GM23338 (cell line): ENCODE data around the gene XPO6. TPM values are rescaled to one million over a fixed set of nuclear protein-coding genes. Genes with fewer than 3 reads are reported as not detected.

Experiments
- ATAC-seq: fragments of 200-7000 bp; cut with Tn5 transposase; 3 replicates; pipeline ENCODE4 v1.9.1; 2020
- DNase-seq: peaks from one replicate; pipeline ENCODE4 v3.0.0-alpha.2; 2015; ENCODE audit warnings: low spot score
- H2AFZ ChIP-seq: fragments of 200-600 bp; sonication (generic); 2 replicates; pipeline ENCODE4 v1.8.0; 2016; ENCODE audit warnings: antibody characterized with exemption, mild to moderate bottlenecking, moderate library complexity
- H3F3A ChIP-seq: fragments of 200-600 bp; sonication (generic); replicated peaks from 2 replicates; pipeline ENCODE4 v1.8.0; 2017; ENCODE audit warnings: antibody characterized with exemption, mixed run types, low read depth
- H3K27ac ChIP-seq: fragments of 200-600 bp; sonication (generic); 2 replicates; pipeline ENCODE4 v1.6.1; 2016; ENCODE audit warnings: low read depth
- H3K27me3 ChIP-seq: fragments of 200-600 bp; sonication (generic); 2 replicates; pipeline ENCODE4 v1.8.0; 2016; ENCODE audit warnings: mild to moderate bottlenecking, mixed run types, moderate library complexity; ENCODE audit not compliant: insufficient read depth
- H3K36me3 ChIP-seq: fragments of 200-600 bp; sonication (generic); 2 replicates; pipeline ENCODE4 v1.8.0; 2016; ENCODE audit warnings: mild to moderate bottlenecking; ENCODE audit not compliant: insufficient read depth
- H3K4me1 ChIP-seq: fragments of 200-600 bp; sonication (generic); 2 replicates; pipeline ENCODE4 v1.8.0; 2016; ENCODE audit warnings: mild to moderate bottlenecking, moderate library complexity; ENCODE audit not compliant: insufficient read depth
- H3K4me2 ChIP-seq: fragments of 200-600 bp; sonication (generic); 2 replicates; pipeline ENCODE4 v1.7.1; 2017; ENCODE audit warnings: mixed run types
- H3K4me3 ChIP-seq: fragments of 200-600 bp; sonication (generic); 2 replicates; pipeline ENCODE4 v1.6.1; 2016; ENCODE audit warnings: mixed run types
- H3K79me2 ChIP-seq: fragments of 200-600 bp; sonication (generic); replicated peaks from 2 replicates; pipeline ENCODE4 v1.8.0; 2017; ENCODE audit warnings: mild to moderate bottlenecking; ENCODE audit not compliant: insufficient read depth
- H3K9me2 ChIP-seq: fragments of 200-600 bp; sonication (generic); 2 replicates; pipeline ENCODE4 v1.8.0; 2017; ENCODE audit not compliant: insufficient read depth
- H4K20me1 ChIP-seq: fragments of 200-600 bp; sonication (generic); replicated peaks from 2 replicates; pipeline ENCODE4 v1.8.0; 2017; ENCODE audit warnings: mild to moderate bottlenecking; ENCODE audit not compliant: insufficient read depth
- H3K27ac Mint-ChIP-seq: 2 replicates; pipeline ENCODE4 v1.8.0; 2020; ENCODE audit warnings: inconsistent platforms, mild to moderate bottlenecking, moderate library complexity, mixed read lengths
- H3K27me3 Mint-ChIP-seq: 3 replicates; pipeline ENCODE4 v1.8.0; 2022; ENCODE audit warnings: low read depth, mild to moderate bottlenecking, moderate library complexity, mixed read lengths, inconsistent platforms; ENCODE audit not compliant: insufficient read depth, poor library complexity
- H3K36me3 Mint-ChIP-seq: 3 replicates; pipeline ENCODE4 v1.8.0; 2021; ENCODE audit warnings: low read depth, mild to moderate bottlenecking, inconsistent platforms, moderate library complexity, mixed read lengths
- H3K4me1 Mint-ChIP-seq: 3 replicates; pipeline ENCODE4 v1.8.0; 2020; ENCODE audit warnings: mild to moderate bottlenecking, inconsistent platforms, mixed read lengths
- H3K4me3 Mint-ChIP-seq: 3 replicates; pipeline ENCODE4 v1.8.0; 2021; ENCODE audit warnings: moderate library complexity, mild to moderate bottlenecking, inconsistent platforms, mixed read lengths
- H3K9me3 Mint-ChIP-seq: 3 replicates; pipeline ENCODE4 v1.8.0; 2020; ENCODE audit warnings: moderate library complexity, mild to moderate bottlenecking, inconsistent platforms, mixed read lengths
- CREB1 ChIP-seq: fragments of 250-450 bp; sonication (Bioruptor Pico); IDR thresholded peaks from 2 replicates; pipeline ENCODE4 v1.5.0; 2020; ENCODE audit warnings: low read depth, mild to moderate bottlenecking, moderate library complexity
- ETS1 ChIP-seq: IDR thresholded peaks from 2 replicates; pipeline ENCODE4 v1.6.1; 2016; ENCODE audit warnings: antibody characterized with exemption
- EZH2 ChIP-seq: fragments of 200-600 bp; sonication (generic); IDR thresholded peaks from one replicate; pipeline ENCODE4 v1.8.0; 2017; ENCODE audit warnings: antibody characterized with exemption, mild to moderate bottlenecking, low read depth; ENCODE audit not compliant: unreplicated experiment
- EZH2phosphoT487 ChIP-seq: fragments of 200-600 bp; sonication (generic); IDR thresholded peaks from one replicate; pipeline ENCODE4 v1.8.1; 2018; ENCODE audit warnings: antibody characterized with exemption; ENCODE audit not compliant: unreplicated experiment
- JUNB ChIP-seq: IDR thresholded peaks from one replicate; pipeline ENCODE4 v1.6.1; 2016; ENCODE audit warnings: antibody characterized with exemption; ENCODE audit not compliant: unreplicated experiment
- NANOG ChIP-seq: IDR thresholded peaks from 2 replicates; pipeline ENCODE4 v1.6.1; 2016; ENCODE audit warnings: antibody characterized with exemption, borderline replicate concordance
- POLR2AphosphoS5 ChIP-seq: IDR thresholded peaks from 2 replicates; pipeline ENCODE4 v1.6.1; 2016; ENCODE audit warnings: antibody characterized with exemption, low read depth
- REST ChIP-seq: IDR thresholded peaks from one replicate; pipeline ENCODE4 v1.6.1; 2018; ENCODE audit warnings: antibody characterized with exemption; ENCODE audit not compliant: unreplicated experiment
- STAT1 ChIP-seq: IDR thresholded peaks from one replicate; pipeline ENCODE4 v1.6.1; 2016; ENCODE audit warnings: antibody characterized with exemption; ENCODE audit not compliant: unreplicated experiment
- ZNF114 ChIP-seq: fragments of 250-450 bp; sonication (Bioruptor Pico); IDR thresholded peaks from 2 replicates; pipeline ENCODE4 v1.5.0; 2020; ENCODE audit warnings: mild to moderate bottlenecking, moderate library complexity
- ZNF331 ChIP-seq: fragments of 250-450 bp; sonication (Bioruptor Pico); IDR thresholded peaks from 2 replicates; pipeline ENCODE4 v1.5.0; 2020; ENCODE audit warnings: low read depth, mild to moderate bottlenecking, moderate library complexity
- polyA plus RNA-seq: library from polyadenylated mRNA; unstranded; fragments of >200 nt; fragmentation: Nextera tagmentation; extraction: Ambion mirVana; gene quantifications from 2 replicates; pipeline ENCODE4 v1.2.1, GENCODE V29; 2016
- total RNA-seq: library from RNA; depleted of rRNA; stranded (reverse); fragments of >200 nt; shearing (Covaris generic); gene quantifications from 2 replicates; pipeline ENCODE4 v1.2.3, GENCODE V29; 2014
- TF ChIP-seq, protein P1 (sequence below), 2 experiments: fragments of 200-600 bp in 1 of 2; sonication (generic) in 1 of 2; conservative IDR thresholded peaks; 2 replicates each; pipeline versions ENCODE4 v1.5.1 to v1.6.1; 2016 to 2017; ENCODE audit warnings: antibody characterized with exemption in 2 of 2, low read depth in 2 of 2, mild to moderate bottlenecking in 2 of 2, moderate library complexity in 1 of 2

XPO6 gene
- total and polyA plus RNA-seq, 2 experiments from 2014 or later, result 83.9 to 178 TPM

- Mint-ChIP-seq H3K9me3 (no peaks in the 10 kb centered on the region), H3K4me3 (peak overlapping the region; percentile 51; the same call in 2 of the 3 replicates), H3K4me1 (no peaks in the 10 kb centered on the region; the same call in 2 of the 3 replicates), H3K27me3 (peaks cover 41% of the 10 kb centered on the region), H3K27ac (no peak overlapping the region), H3K36me3 (no peaks in the 10 kb centered on the region)
- Histone ChIP-seq H3K9me2 (no peaks in the 10 kb centered on the region), H4K20me1 (no peaks in the 10 kb centered on the region), H3K27ac (no peak overlapping the region), H3K4me2 (peak overlapping the region; percentile 78), H2AFZ (0 out of 2 replicates have a peak overlapping the region, but pooled peaks have one; percentile 69), H3K4me3 (peak overlapping the region; percentile 59), H3K4me1 (no peaks in the 10 kb centered on the region; the same call in 1 of the 2 replicates), H3F3A (no peaks in the 10 kb centered on the region), H3K36me3 (no peaks in the 10 kb centered on the region), H3K27me3 (peaks cover 61% of the 10 kb centered on the region), H3K79me2 (no peaks in the 10 kb centered on the region)
- peak; percentile 55 for TF ChIP-seq EZH2
- TF ChIP-seq STAT1, result no peak
- ATAC-seq (peak; percentile 19), DNase-seq (no peak)
Measured at GRCh38 chr16:28062261-28062846, 149.4 kb downstream of the XPO6 start.

GRCh38 chr16:28061352-28062101, 150.2 kb downstream of the XPO6 start:
- Histone ChIP-seq H3K4me1 (no peaks in the 10 kb centered on the region; the same call in 1 of the 2 replicates), H3K4me2 (no peak overlapping the region), H3K9me2 (no peaks in the 10 kb centered on the region), H3F3A (no peaks in the 10 kb centered on the region), H3K4me3 (peak overlapping the region; percentile 59; the same call in 1 of the 2 replicates), H4K20me1 (no peaks in the 10 kb centered on the region), H3K27me3 (peaks cover 61% of the 10 kb centered on the region), H3K79me2 (no peaks in the 10 kb centered on the region), H3K27ac (no peak overlapping the region), H3K36me3 (no peaks in the 10 kb centered on the region), H2AFZ (no peak overlapping the region)
- ATAC-seq (no peak), DNase-seq (no peak)
- no peaks in the 10 kb centered on the region for H3K9me3 Mint-ChIP-seq
- peaks cover 39% of the 10 kb centered on the region for H3K27me3 Mint-ChIP-seq
- no peaks in the 10 kb centered on the region; the same call in 2 of the 3 replicates for H3K4me1 Mint-ChIP-seq
- peak overlapping the region; percentile 51 for H3K4me3 Mint-ChIP-seq
- no peaks in the 10 kb centered on the region for H3K36me3 Mint-ChIP-seq
- H3K27ac Mint-ChIP-seq, result no peak overlapping the region
- no peak for TF ChIP-seq JUNB
- TF ChIP-seq POLR2AphosphoS5, result no peak
- TF ChIP-seq STAT1, result no peak
- no peak for TF ChIP-seq CREB1 (CRISPR knock-in tag)
- no peak for TF ChIP-seq EZH2
- TF ChIP-seq NANOG, result no peak
- no peak for TF ChIP-seq ZNF331 (CRISPR knock-in tag)
- no peak for TF ChIP-seq ZNF114 (CRISPR knock-in tag)
- TF ChIP-seq, protein P1, sequence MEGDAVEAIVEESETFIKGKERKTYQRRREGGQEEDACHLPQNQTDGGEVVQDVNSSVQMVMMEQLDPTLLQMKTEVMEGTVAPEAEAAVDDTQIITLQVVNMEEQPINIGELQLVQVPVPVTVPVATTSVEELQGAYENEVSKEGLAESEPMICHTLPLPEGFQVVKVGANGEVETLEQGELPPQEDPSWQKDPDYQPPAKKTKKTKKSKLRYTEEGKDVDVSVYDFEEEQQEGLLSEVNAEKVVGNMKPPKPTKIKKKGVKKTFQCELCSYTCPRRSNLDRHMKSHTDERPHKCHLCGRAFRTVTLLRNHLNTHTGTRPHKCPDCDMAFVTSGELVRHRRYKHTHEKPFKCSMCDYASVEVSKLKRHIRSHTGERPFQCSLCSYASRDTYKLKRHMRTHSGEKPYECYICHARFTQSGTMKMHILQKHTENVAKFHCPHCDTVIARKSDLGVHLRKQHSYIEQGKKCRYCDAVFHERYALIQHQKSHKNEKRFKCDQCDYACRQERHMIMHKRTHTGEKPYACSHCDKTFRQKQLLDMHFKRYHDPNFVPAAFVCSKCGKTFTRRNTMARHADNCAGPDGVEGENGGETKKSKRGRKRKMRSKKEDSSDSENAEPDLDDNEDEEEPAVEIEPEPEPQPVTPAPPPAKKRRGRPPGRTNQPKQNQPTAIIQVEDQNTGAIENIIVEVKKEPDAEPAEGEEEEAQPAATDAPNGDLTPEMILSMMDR (conservative IDR thresholded peaks at IDR 0.05; ENCODE audit: low read depth in 2 of 2), result no peak
- TF ChIP-seq EZH2phosphoT487, result no peak
- TF ChIP-seq ETS1, result no peak
- TF ChIP-seq REST, result no peak
